NCI-H2029 treated with DMSO at 0.1 percent for 48 hours (cell line): ENCODE data around the gene TLR5.
"Not testable (repeated sequence)": the region's sequence is repeated elsewhere in the genome, so short reads cannot be mapped to it uniquely, and the experiment has no call there.

Experiments
- DNase-seq: peaks from one replicate; lab custom pipeline; 2025; lab: John Stamatoyannopoulos, UW

Gene TLR5, protein sequence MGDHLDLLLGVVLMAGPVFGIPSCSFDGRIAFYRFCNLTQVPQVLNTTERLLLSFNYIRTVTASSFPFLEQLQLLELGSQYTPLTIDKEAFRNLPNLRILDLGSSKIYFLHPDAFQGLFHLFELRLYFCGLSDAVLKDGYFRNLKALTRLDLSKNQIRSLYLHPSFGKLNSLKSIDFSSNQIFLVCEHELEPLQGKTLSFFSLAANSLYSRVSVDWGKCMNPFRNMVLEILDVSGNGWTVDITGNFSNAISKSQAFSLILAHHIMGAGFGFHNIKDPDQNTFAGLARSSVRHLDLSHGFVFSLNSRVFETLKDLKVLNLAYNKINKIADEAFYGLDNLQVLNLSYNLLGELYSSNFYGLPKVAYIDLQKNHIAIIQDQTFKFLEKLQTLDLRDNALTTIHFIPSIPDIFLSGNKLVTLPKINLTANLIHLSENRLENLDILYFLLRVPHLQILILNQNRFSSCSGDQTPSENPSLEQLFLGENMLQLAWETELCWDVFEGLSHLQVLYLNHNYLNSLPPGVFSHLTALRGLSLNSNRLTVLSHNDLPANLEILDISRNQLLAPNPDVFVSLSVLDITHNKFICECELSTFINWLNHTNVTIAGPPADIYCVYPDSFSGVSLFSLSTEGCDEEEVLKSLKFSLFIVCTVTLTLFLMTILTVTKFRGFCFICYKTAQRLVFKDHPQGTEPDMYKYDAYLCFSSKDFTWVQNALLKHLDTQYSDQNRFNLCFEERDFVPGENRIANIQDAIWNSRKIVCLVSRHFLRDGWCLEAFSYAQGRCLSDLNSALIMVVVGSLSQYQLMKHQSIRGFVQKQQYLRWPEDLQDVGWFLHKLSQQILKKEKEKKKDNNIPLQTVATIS

DNA sequence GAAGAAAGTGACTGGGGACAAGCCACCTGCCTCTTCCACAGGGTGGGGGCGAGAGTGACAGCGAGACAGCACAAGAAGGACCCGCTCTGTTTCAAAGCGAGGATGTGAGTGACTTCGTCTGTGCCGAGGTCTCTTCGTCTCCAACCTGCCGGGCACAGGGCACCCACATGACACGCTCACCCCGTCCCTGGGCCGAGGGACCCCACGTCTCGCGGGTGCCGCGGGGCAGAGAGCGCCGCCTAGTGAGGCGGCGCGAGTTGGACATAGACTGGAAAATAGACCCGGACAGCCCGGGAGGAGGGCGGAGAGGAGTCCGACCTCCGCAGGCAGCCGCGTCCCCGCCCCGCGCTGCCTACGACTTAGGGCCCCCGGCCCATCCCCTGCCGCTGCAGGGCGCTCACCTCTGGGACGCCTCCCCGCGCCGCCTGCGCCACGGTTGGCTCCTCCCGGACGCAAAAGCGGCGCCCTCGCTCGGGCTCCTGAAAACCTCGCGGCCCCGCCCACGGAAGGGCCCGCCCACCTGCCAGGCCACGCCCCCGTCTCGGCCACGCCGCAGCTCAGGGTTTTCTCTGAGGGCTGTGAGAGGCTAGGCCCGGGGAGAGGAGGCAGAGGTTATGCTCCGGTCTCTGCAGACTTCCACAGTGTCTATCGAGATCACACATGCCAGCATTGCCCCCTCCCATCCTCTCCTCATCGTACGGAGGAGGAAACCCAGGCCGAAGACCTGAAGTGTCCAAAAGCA lies at the start of gene TLR5:
TSS of gene TLR5 (minus strand) at position 454 of the 742 bp plus-strand sequence. CDS start 30,217 bp downstream, outside the sequence.
- peak; percentile 17 for DNase-seq

DNA sequence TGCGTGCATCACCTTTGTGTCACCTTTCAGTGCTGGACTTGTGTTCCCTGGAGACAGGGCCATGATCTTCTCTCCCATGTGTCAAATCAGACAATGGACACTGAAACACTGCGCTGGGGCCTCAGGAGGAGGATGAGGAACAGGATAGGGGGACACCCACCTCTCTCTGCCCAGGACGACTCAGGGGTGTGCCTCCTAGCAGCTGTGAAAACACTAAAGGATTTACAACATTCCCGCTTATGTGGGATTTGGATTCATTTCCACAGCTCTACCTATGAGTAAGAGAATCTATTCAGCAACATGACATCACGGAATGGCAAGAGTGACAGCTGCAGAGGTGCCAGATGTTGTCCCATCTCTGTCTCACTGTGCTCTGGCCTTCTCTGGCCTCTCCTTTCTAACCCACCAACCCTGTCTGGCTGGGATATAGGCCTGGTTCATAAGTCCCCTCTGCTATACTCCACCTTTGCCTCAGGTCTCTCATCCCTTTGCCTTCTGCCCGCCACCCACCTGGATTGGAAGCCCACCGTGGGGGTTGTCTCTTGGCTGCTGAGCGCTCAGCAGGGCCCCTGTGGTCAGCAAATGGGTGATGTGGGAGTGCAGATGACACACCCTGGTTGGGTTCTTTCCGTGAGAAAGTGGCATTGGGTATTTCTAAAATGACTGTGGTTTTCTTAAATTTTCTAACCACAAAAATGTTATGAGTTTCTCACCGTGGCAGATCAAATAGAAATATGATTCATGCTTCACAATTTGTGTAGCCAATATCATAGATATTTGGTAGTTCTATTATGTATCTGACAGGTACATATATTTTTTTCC lies 47.1 kb upstream of the TLR5 start:
- no peak for DNase-seq

DNA sequence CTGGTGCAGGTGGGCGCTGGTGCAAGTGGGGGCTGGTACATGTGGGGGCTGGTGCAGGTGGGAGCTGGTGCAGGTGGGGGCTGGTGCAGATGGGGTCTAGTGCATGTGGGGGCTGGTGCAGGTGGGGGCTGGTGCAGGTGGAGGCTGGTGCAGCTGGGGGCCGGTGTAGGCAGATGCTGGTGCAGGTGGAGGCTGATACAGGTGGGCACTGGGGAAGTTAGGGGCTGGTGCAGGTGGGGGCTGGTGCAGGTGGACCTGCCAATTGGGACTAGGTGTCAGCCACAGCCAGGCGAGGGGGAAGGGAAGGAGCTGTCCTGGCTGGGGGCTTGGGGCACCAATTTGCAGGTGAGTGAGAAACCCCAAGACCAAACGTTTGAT lies 46.5 kb upstream of the TLR5 start:
- DNase-seq: no peak

DNA sequence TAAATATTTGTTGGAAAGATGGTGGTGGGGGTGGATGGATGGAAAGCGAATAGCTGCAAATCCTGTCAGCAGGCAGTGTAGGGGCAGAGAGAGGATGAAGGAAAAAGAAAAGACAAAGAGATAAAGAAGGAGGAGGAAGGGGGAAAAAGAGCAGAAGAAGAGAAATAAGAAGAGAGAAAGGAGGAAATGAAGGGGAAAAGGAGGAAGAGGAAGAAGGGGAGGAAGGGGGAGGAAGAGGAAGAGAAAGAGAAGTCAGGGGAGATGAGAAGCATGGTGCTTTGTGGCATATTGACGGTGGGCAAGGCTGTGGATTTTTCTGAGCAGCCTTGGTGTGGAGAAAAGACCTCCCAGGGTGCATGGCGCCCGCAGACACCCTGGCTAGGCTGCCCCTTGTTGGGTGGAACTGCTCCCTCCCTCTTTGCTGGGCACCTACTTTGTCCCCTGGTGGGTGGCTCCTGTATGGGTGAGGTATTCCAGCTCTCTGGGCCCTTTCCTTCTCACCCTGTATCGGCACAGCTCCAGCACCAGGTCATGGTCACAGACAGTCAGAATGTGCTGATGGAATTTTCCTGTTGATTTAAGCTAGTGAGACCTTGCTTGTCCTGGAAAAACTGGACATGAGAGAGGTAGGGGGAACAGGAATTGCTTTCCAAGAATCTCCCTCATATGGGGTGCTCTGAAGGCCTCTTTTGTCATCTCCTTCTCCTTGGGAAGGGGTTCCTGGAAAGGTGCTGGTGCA lies 45.7 kb upstream of the TLR5 start:
- no peak for DNase-seq

DNA sequence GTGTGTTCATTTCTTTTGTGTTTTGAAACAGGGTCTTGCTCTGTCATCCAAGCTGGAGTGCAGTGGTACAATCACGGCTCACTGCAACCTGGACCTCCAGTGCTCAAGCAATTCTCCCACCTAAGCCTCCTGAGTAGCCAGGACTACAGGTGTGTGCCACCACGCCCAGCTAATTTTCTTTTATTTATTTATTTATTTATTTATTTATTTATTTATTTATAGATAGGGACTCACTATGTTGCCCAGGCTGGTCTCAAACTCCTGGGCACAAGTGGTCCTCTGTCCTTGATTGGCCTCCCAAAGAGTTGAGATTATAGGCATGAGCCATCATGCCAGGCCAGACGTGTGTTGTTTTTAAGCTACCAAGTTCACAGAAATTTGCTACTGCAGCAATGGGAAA lies 43.8 kb upstream of the TLR5 start:
- no peak for DNase-seq

DNA sequence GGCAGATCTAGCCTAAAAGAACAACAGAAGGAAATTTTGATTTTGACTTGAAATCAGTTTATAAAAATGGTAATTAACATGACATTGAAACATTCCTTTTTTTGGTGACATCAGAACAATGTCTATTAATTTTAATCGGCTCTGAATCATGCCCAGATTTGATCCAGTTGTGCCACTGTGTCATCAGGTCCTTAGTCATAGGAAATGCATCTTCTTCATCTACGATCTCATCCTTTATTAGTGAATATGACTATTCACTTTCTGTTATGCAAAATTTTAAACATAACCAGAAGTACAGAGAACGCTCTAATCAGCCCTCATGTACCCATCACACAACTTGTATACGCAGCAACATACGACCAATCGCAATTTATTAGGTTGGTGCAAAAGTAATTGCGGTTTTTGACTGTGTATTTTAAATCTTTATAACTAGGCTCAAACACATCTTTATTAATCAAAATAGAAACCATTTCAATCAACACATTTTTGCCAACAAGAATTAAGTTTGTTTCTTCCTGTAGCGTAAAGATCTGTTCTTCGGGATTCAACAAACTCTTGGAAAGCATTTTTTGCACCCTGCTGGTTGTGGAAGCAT lies 40.3 kb upstream of the TLR5 start:
- DNase-seq: no peak

DNA sequence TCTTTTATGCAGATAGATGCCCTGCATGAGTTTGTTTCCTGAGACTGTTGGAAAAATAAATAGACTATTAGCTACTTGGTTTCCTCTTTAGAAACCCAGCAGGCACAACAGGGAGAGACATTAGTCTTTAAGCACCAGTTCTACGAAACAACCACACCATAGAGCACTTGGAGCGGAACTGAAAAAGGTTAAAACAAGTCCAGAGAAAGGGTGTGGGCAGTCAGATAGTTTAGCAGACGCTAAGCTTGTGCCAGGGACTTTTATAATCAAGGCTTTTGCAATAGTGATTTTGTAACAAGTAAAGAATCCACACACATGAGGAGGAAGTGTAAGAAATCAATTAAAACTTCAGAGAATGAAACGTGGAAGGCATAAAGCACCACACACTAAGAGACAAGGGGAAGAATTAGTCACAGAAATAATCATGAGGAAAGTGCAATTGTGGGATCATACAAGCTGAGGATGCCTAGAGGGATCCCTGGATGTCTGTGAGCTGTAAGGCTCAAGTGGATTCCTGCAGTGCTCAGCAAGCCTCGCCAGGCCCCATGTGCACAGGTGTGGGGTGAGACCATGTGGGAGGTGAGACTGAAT lies 37.8 kb upstream of the TLR5 start:
- no peak for DNase-seq

DNA sequence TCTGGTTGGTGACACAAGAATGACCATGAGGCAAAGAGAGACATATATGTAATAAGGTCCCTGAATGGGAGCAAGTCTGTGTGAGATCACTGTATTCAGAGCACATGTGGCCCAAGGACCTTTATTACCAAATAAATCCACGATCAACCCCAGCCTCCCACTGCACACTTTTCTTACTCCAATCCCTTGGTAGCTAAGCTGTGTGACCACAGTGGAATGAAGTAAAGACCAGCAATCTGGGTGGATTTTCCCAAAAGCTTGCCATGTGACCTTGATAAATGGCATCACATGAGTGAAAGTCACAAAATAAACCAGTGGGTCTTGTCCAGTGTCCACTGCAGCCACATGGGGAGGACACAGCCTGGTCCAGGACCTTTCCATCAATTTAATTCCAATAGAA lies 36.7 kb upstream of the TLR5 start:
- no peak for DNase-seq

DNA sequence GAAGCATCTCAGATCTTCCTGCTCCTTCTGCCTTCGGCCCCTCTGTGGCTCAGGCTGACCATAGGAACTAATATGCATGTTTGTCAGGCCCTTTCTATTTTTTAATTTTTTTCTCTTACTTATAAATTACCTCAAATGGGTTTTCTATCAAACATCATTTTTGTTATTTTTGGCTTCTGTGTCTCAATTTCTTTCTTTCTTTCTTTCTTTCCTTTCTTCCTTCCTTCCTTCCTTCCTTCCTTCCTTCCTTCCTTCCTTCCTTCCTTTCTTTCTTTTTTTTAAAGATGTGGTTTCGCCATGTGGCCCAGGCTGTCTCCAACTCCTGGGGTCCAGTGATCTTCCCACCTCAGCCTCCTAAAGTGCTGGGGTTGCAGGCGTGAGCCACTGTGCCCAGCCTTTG lies 36.2 kb upstream of the TLR5 start:
- no peak for DNase-seq

DNA sequence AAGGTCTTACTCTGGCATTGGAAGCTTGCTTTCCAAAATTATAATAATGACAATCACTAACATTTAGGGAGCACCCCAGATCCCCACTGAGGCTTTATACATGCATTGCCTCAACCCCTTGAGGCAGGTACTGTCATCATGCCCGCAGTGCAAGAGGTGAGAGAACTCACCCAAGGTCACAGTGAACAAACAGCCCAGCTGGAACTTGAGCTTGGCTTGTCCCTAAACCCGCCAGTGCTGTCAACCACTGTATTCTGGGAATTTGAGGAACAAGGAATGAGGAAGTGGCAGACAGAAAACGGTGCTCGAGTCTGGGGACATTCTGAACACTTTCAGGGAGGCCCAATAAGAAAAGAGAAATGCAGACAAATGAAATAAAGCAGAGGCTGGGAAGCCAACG lies 34.6 kb upstream of the TLR5 start:
- no peak for DNase-seq

DNA sequence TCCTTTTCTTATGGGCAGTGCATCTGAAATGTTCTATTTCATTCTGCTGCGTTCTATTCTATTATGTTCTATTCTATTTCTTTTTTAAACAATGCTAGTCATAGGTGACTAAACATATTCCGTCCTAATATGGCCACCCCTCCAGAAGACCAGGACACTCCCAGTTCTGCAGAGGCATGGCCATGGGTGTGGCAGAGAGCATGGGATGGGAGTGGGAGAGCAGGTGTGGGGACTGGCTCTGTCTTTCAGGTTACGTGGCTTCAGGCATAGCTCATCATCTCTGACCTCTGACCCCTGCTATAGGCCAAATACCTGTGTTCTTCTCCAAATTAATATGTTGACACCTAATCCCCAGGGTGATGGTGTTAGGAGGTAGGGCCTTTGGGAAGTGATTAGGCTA lies 33.4 kb upstream of the TLR5 start:
- no peak for DNase-seq

DNA sequence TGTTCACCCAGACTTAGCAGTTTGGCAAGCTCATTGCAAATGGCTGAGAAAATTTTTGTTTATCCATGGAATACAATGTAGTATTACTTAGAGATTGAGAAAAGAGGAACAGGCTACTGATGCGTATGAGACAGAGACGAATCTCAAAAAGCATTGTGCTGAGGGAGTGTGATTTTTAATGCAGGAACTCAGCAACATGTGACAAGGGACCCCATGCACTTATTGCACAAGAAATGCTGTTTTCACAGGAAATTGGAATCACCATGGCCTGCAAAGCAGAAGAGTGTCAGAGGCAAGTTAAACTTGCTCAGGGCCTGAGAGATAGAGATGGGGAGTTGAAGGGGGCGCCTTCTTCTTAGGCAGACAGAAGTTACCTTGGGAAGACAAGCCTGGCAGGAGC lies 32.6 kb upstream of the TLR5 start:
- no peak for DNase-seq

DNA sequence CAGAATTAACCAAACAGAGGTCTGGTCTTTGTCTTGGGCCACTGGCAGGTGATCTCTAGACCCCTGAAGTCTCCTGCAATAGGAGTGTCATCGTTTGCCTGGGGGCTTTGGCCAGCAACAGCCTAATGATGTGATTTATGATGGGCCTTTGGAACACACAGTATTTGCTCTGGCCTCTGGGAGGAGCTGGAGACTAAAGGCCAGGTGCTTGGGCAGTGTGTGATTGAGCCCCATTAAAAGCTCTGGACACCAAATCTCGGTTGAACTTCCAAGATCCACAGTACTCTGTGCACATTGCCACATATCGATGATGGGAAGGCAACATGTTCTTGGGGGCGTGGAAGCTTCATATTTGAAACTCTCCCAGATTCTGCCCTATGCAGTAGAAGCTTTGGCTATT lies 32.0 kb upstream of the TLR5 start:
- no peak for DNase-seq

DNA sequence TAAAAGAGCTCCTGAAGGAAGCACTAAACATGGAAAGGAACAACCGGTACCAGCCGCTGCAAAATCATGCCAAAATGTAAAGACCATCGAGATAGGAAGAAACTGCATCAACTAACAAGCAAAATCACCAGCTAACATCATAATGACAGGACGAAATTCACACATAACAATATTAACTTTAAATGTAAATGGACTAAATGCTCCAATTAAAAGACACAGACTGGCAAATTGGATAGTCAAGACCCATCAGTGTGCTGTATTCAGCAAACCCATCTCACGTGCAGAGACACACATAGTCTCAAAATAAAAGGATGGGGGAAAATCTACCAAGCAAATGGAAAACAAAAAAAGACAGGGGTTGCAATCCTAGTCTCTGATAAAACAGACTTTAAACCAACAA lies 26.4 kb upstream of the TLR5 start:
- not testable (repeated sequence) for DNase-seq

DNA sequence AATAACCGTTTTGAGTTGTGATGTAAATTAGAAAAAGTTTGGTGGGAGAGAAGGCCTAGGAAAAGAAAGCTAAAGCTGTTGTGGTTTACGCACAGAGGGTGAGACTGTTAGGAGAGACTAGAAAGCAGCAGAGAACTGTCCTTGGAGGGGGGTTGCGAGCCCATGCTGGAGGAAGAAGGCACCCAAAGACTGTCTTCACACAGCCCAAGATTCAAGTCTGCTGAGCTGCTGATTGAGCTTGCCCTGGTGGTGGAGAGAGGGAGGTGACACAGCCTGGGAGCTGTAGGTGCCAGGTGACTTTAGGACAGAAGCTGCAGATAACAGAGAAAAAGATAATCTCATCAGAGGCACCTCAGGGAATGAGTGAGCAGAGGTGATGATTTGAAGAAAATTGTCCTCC lies 18.3 kb upstream of the TLR5 start:
- DNase-seq: no peak

DNA sequence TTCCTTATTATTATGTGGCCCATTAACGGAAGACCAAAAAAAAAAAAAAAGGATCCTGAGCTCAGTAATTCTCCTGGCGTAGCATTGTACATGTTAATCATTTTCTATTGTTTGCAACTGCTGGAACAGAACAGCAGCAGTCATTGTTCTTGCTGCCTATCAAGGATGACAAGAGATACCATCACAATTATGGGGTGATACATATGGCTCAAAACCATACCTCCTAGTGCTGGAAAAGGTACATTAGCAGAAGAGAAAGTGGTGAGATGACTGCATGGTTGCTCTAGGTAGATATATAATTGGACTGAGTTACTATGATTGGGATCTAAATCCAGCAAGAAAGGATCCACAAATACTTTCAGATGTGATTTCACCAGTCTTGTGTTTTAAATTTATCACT lies 13.3 kb upstream of the TLR5 start:
- no peak for DNase-seq

DNA sequence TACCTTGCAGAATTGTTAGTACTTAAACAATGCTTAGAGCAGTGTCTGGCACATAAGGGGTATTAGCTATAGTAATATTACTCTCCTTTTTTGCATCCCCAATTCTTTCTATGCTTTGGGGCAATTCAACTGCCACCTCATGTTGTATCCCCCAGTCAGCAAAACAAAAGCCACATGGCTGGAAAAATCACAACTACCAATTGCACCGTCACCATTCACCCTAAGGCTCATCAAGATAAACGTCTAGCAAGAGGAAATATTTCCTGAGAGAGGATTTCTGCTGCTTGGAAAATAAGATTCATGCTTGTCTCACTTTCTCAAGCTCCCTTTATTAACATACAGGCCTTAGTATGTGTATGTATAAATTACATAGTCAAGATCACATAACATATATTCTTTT lies 12.1 kb upstream of the TLR5 start:
- DNase-seq: no peak

DNA sequence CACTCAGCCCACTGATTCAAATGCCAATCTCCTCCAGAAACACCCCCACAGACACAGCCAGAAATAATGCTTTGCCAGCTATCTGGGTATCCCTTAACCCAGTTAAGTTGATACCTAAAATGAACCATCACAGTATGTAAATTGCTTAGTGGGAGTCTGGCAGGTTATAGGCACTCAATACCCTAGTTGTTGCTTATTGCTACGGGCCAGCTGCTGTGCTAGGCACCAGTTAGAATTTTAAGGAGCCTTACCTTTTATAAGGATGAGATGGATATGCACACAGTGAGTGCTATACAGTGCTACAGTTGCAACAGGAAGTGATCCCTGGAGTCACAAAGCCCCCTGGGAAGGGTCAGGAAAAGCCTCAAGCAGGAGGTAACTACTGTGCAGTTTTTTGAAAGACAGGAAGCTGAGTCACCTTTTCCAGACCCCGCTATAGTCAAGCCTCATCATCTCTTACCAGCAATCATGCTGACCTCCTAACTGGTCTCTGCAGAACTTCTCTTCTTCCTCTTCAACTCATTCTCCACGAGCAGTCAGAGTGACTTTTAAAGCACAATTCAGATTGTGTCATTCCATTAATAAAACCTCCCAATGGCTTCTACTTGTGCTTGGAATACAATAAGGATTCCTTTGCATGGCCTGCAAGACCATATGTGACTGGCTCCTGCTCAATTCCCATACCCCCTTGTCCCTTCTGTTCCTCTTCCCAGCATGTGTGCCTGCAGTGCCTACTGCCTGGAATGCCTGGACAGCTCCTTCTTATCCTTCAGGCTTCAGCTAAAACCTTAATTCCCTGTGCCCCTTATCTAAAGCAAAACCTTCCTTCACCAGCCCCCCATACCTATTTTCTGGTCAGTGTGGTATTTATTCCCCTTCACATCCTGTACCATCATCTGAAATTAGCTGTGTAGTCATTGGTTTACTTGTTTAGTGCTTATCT lies 10.4 kb upstream of the TLR5 start:
- no peak for DNase-seq

DNA sequence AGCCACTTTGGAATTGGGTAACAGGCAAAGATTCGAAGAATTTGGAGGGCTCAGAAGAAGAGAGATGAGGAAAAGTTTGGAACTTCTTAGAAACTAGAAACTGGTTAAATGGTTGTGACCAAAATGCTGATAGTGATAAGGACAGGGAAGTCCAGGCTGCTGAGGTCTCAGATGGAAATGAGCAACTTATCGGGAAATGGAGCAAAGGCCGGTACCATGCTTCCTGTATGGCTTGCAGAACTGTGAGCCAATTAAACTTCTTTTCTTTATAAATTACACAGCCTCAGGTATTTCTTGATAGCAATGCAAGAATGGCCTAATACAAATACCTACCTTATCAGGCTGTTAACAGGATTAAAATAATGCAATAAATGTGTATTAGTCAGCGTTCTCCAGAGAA lies 9.4 kb upstream of the TLR5 start:
- no peak for DNase-seq
